ENCODE data around the gene EPO.

EPO gene

GRCh38 chr7:100674411-100675104 lies 45.7 kb upstream of the EPO start:
- H3K27ac ChIP-seq, result peak overlapping the region; percentile 97
- peak overlapping the region; percentile 99 for H3K4me2 ChIP-seq (ENCODE audit: low read length)
- peak overlapping the region; percentile 94 for H3K9ac ChIP-seq
- no peak for TF ChIP-seq CTCF (IDR thresholded peaks at IDR 0.05)
- no peaks in the 10 kb centered on the region for H3K79me2 ChIP-seq
- H2AFZ ChIP-seq, result peak overlapping the region; percentile 92
- no peaks in the 10 kb centered on the region for H3K27me3 ChIP-seq (ENCODE audit: control insufficient read depth, insufficient read depth, low read length)
- H3K36me3 ChIP-seq (ENCODE audit: control insufficient read depth, insufficient read depth, low read length), result no peaks in the 10 kb centered on the region
- no peaks in the 10 kb centered on the region for H3K9me3 ChIP-seq (ENCODE audit: control insufficient read depth, low read length)
- H3K4me3 ChIP-seq (ENCODE audit: low read depth, low read length), result peak overlapping the region; percentile 87
- no peaks in the 10 kb centered on the region for H3K4me1 ChIP-seq

DNA sequence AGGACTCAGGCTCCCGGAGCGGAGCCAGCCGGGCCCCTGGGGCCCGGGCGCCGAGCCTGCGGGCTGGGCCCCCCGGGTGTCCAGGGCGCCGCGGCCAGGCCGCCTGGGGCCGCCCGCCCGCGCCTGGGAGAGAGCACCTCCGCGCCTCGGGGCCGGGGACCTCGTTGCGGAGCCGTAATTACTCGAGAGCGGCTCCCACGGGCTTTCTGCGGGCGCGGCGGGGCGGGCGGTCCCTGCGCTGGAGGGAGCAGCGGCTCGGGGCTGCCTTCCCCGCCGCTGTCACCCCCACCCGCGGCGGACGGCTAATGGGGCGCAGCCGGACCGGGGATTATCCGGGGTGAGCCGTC lies 45.2 kb upstream of the EPO start:
- Histone ChIP-seq H3K27me3 (ENCODE audit: control insufficient read depth, insufficient read depth, low read length) (no peaks in the 10 kb centered on the region), H3K9ac (no peak overlapping the region), H3K4me3 (ENCODE audit: low read depth, low read length) (peak overlapping the region; percentile 87), H3K9me3 (ENCODE audit: control insufficient read depth, low read length) (no peaks in the 10 kb centered on the region), H3K4me1 (no peaks in the 10 kb centered on the region), H3K79me2 (no peaks in the 10 kb centered on the region), H3K36me3 (ENCODE audit: control insufficient read depth, insufficient read depth, low read length) (no peaks in the 10 kb centered on the region), H2AFZ (no peak overlapping the region), H3K4me2 (ENCODE audit: low read length) (peak overlapping the region; percentile 99), H3K27ac (peak overlapping the region; percentile 56)
- no peak for TF ChIP-seq CTCF (IDR thresholded peaks at IDR 0.05)

GRCh38 chr7:100675581-100676350 lies 44.5 kb upstream of the EPO start:
- H3K4me1 ChIP-seq, result no peaks in the 10 kb centered on the region
- TF ChIP-seq CTCF (IDR thresholded peaks at IDR 0.05), result no peak

DNA sequence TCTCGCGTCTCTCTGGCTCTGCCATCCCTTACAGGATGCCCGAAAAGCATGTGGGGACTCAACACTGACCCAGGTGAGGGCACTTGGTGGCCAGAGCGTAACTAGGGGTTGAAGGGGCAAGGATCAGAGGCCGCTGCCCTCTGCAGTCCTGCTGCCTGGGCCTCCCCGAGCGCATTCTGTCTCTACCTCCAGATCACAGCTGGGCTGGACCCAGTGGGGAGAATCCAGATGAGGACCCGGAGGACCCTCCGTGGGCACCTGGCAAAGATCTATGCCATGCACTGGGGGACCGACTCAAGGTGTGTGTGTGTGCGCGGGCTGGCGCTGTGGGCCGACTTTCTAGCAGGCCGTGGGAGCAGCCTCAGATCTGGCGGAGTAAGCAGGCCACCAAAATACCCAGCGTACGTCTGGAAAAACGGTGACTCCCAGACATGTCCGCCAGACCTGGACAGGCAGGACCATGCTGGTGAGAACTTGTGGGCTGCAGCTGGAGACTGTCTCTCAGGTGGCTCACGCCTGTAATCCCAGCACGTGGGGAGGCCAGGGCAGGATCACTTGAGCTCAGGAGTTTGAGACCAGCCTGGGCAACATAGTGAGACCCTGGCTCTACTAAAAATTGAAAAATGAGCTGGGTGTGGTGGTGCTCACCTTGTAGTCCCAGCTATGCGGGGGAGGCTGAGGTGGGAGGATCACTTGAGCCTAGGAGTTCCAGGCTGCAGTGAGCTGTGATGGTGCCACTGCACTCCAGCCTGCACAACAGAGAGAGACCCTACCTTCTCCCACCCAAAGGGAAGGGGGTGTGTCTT lies 43.6 kb upstream of the EPO start:
- peak overlapping the region; percentile 26 for H3K27ac ChIP-seq
- TF ChIP-seq CTCF (IDR thresholded peaks at IDR 0.05), result no peak
- H3K27me3 ChIP-seq (ENCODE audit: control insufficient read depth, insufficient read depth, low read length), result no peaks in the 10 kb centered on the region
- H3K79me2 ChIP-seq, result no peaks in the 10 kb centered on the region
- no peak overlapping the region for H3K9ac ChIP-seq
- no peaks in the 10 kb centered on the region for H3K36me3 ChIP-seq (ENCODE audit: control insufficient read depth, insufficient read depth, low read length)
- no peak overlapping the region for H2AFZ ChIP-seq
- H3K4me1 ChIP-seq, result no peaks in the 10 kb centered on the region
- H3K4me3 ChIP-seq (ENCODE audit: low read depth, low read length), result no peak overlapping the region
- H3K9me3 ChIP-seq (ENCODE audit: control insufficient read depth, low read length), result no peaks in the 10 kb centered on the region
- no peak overlapping the region for H3K4me2 ChIP-seq (ENCODE audit: low read length)

More at GRCh38 chr7:100675581-100676350, 44.5 kb upstream of the EPO start:
- Histone ChIP-seq H3K9me3 (ENCODE audit: control insufficient read depth, low read length) (no peaks in the 10 kb centered on the region), H3K79me2 (no peaks in the 10 kb centered on the region), H3K27ac (peak overlapping the region; percentile 26), H3K4me2 (ENCODE audit: low read length) (peak overlapping the region; percentile 99), H2AFZ (no peak overlapping the region), H3K27me3 (ENCODE audit: control insufficient read depth, insufficient read depth, low read length) (no peaks in the 10 kb centered on the region), H3K9ac (no peak overlapping the region), H3K36me3 (ENCODE audit: control insufficient read depth, insufficient read depth, low read length) (no peaks in the 10 kb centered on the region), H3K4me3 (ENCODE audit: low read depth, low read length) (peak overlapping the region; percentile 57)

All from parathyroid adenoma (tissue), 2 donors.